Smooth muscle cell (in vitro differentiated cells): ENCODE measurements around the gene GFY. TPM values are rescaled to one million over a fixed set of nuclear protein-coding genes. Genes with fewer than 3 reads are reported as not detected.
"Not testable (repeated sequence)": the region's sequence is repeated elsewhere in the genome, so short reads cannot be mapped to it uniquely, and the experiment has no call there.

ENCODE experiments used
- DNase-seq: peaks from one replicate; lab custom pipeline; 2025; ENCODE audit not compliant: unreplicated experiment; lab: John Stamatoyannopoulos, UW
- H2AFZ ChIP-seq: fragments of 200-600 bp; sonication (generic); 2 replicates; pipeline ENCODE4 v1.6.0; 2016; ENCODE audit warnings: antibody characterized with exemption, low read depth, mild to moderate bottlenecking
- H3F3A ChIP-seq: fragments of 200-600 bp; sonication (generic); 2 replicates; pipeline ENCODE4 v1.6.0; 2017; ENCODE audit warnings: antibody characterized with exemption, low read depth
- H3K27ac ChIP-seq: fragments of 200-600 bp; sonication (generic); 2 replicates; pipeline ENCODE4 v1.5.1; 2016; ENCODE audit warnings: low read depth, mild to moderate bottlenecking
- H3K27me3 ChIP-seq: fragments of 200-600 bp; sonication (generic); 2 replicates; pipeline ENCODE4 v1.6.1; 2016; ENCODE audit warnings: low read depth, mild to moderate bottlenecking
- H3K36me3 ChIP-seq: fragments of 200-600 bp; sonication (generic); 2 replicates; pipeline ENCODE4 v1.5.1; 2016; ENCODE audit warnings: low read depth
- H3K4me1 ChIP-seq: fragments of 200-600 bp; sonication (generic); 2 replicates; pipeline ENCODE4 v1.5.1; 2016; ENCODE audit warnings: low read depth
- H3K4me2 ChIP-seq: fragments of 200-600 bp; sonication (generic); 2 replicates; pipeline ENCODE4 v1.6.0; 2016; ENCODE audit warnings: mild to moderate bottlenecking
- H3K4me3 ChIP-seq: fragments of 200-600 bp; sonication (generic); 2 replicates; pipeline ENCODE4 v1.5.1; 2016; ENCODE audit warnings: mild to moderate bottlenecking
- H3K79me2 ChIP-seq: fragments of 200-600 bp; sonication (generic); 2 replicates; pipeline ENCODE4 v1.6.0; 2016; ENCODE audit warnings: low read depth, mild to moderate bottlenecking
- H3K9ac ChIP-seq: fragments of 200-600 bp; sonication (generic); 2 replicates; pipeline ENCODE4 v1.6.0; 2016; ENCODE audit warnings: low read depth
- H3K9me3 ChIP-seq: fragments of 200-600 bp; sonication (generic); replicated peaks from 2 replicates; pipeline ENCODE4 v1.5.1; 2016; ENCODE audit warnings: low read depth
- H4K20me1 ChIP-seq: fragments of 200-600 bp; sonication (generic); 2 replicates; pipeline ENCODE4 v1.6.0; 2016; ENCODE audit warnings: low read depth
- WGBS: methylation state at CpG from one replicate; pipeline ENCODE4 v1.1.7; 2016; ENCODE audit warnings: low lambda C conversion rate; 5-methylcytosine and 5-hydroxymethylcytosine counted together
- polyA plus RNA-seq: library from polyadenylated mRNA; unstranded; fragments of >200 nt; fragmentation: Nextera tagmentation; extraction: Ambion mirVana; gene quantifications from 2 replicates; pipeline ENCODE4 v1.2.1, GENCODE V29; 2016
- total RNA-seq: library from RNA; depleted of rRNA; stranded (reverse); fragments of >200 nt; gene quantifications from 2 replicates; pipeline ENCODE4 v1.2.3, GENCODE V29; 2014
- TF ChIP-seq, protein P1 (sequence below): fragments of 200-600 bp; sonication (generic); IDR thresholded peaks from 2 replicates; pipeline ENCODE4 v1.5.1; 2017; ENCODE audit warnings: borderline replicate concordance, mild to moderate bottlenecking, antibody characterized with exemption; ENCODE audit not compliant: insufficient read depth, poor library complexity, severe bottlenecking

Gene GFY
- total and polyA plus RNA-seq, 2 experiments from 2014 or later = not detected

DNA sequence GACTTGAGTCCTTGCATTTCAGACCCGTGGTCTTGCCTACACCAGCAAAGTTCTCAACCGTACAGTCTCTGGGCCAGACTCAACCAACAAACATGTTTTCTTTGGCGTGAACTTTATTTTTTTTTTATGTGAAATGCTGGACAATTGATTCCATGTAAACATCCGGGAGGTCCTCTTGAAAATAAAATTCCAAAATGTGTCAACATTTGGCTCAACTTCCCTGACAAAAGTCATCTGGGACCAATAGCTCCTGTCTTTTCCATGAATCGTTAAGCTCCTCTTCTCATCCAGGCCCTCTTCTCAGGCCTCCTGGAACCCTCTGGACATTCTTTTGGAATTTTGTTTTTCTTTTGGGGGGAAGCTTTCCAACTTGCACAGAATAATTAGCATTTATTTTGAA is 30.6 kb downstream of the GFY start:
- H3K27ac ChIP-seq = no peak overlapping the region
- TF ChIP-seq, protein P1, sequence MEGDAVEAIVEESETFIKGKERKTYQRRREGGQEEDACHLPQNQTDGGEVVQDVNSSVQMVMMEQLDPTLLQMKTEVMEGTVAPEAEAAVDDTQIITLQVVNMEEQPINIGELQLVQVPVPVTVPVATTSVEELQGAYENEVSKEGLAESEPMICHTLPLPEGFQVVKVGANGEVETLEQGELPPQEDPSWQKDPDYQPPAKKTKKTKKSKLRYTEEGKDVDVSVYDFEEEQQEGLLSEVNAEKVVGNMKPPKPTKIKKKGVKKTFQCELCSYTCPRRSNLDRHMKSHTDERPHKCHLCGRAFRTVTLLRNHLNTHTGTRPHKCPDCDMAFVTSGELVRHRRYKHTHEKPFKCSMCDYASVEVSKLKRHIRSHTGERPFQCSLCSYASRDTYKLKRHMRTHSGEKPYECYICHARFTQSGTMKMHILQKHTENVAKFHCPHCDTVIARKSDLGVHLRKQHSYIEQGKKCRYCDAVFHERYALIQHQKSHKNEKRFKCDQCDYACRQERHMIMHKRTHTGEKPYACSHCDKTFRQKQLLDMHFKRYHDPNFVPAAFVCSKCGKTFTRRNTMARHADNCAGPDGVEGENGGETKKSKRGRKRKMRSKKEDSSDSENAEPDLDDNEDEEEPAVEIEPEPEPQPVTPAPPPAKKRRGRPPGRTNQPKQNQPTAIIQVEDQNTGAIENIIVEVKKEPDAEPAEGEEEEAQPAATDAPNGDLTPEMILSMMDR = no peak
- H3K36me3 ChIP-seq = no peaks in the 10 kb centered on the region
- no peaks in the 10 kb centered on the region for H3K79me2 ChIP-seq
- H3K27me3 ChIP-seq = no peaks in the 10 kb centered on the region
- DNase-seq = no peak
- no peak overlapping the region for H3K4me3 ChIP-seq
- H4K20me1 ChIP-seq = no peaks in the 10 kb centered on the region
- peaks cover 9% of the 10 kb centered on the region for H3K4me1 ChIP-seq
- no peaks in the 10 kb centered on the region for H3K9me3 ChIP-seq
- no peaks in the 10 kb centered on the region for H3F3A ChIP-seq
- H3K4me2 ChIP-seq = no peak overlapping the region
- H2AFZ ChIP-seq = no peak overlapping the region
- H3K9ac ChIP-seq = no peak overlapping the region
- WGBS = 95% methylated on average over 5 of the region's 5 CpGs

DNA sequence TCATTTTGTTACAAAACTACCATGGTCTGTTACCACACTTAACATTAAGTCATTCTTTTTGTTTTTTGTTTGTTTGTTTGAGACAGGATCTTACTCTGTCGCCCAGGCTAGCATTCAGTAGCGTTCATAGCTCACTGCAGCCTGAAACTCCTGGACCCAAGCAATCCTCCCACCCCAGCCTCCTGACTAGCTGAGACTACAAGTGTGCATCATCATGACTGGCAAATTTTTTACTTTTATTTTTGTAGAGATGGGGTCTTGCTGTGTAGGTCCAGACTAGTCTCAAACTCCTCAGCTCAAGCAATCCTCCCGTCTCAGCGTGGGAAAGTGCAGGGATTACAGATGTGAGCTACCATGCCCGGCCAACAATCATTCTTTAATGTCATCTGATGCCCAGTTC is 31.1 kb downstream of the GFY start:
- Histone ChIP-seq H3K27me3 (no peaks in the 10 kb centered on the region), H3K9me3 (no peaks in the 10 kb centered on the region), H3K9ac (no peak overlapping the region), H3K4me2 (no peak overlapping the region), H4K20me1 (no peaks in the 10 kb centered on the region), H3K36me3 (no peaks in the 10 kb centered on the region), H3F3A (no peaks in the 10 kb centered on the region), H3K4me1 (peaks cover 8% of the 10 kb centered on the region), H3K4me3 (no peak overlapping the region), H2AFZ (no peak overlapping the region), H3K79me2 (no peaks in the 10 kb centered on the region), H3K27ac (no peak overlapping the region)
- TF ChIP-seq, protein P1 = no peak
- 96% methylated on average over 5 of the region's 5 CpGs for WGBS
- no peak for DNase-seq

DNA sequence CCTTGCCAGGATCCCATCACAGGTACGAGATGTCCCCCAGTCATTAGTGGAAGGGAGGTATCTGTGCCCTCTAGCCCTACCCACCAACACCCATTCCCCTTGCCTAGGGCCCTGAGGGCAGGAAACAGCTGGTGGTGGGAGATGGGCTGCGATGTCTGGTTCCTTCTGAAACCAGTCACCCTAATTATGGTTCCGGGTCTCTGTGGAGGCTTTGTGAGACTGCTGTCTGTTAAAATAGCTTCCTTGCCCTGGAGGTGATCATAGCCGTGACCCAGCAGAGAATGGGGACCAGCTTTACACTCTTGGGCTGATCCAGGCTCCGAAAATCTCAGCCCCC is 33.3 kb downstream of the GFY start:
- peaks cover 8% of the 10 kb centered on the region for H3K4me1 ChIP-seq
- no peaks in the 10 kb centered on the region for H3K27me3 ChIP-seq
- no peak overlapping the region for H3K4me3 ChIP-seq
- no peaks in the 10 kb centered on the region for H4K20me1 ChIP-seq
- H3K9ac ChIP-seq = no peak overlapping the region
- H3K4me2 ChIP-seq = no peak overlapping the region
- no peak for DNase-seq
- H3F3A ChIP-seq = no peaks in the 10 kb centered on the region
- no peak overlapping the region for H2AFZ ChIP-seq
- WGBS = 87% methylated on average over 5 of the region's 5 CpGs
- peak overlapping the region; percentile 8 for H3K27ac ChIP-seq
- no peaks in the 10 kb centered on the region for H3K79me2 ChIP-seq
- H3K9me3 ChIP-seq = no peaks in the 10 kb centered on the region
- H3K36me3 ChIP-seq = no peaks in the 10 kb centered on the region
- TF ChIP-seq, protein P1 = no peak

DNA sequence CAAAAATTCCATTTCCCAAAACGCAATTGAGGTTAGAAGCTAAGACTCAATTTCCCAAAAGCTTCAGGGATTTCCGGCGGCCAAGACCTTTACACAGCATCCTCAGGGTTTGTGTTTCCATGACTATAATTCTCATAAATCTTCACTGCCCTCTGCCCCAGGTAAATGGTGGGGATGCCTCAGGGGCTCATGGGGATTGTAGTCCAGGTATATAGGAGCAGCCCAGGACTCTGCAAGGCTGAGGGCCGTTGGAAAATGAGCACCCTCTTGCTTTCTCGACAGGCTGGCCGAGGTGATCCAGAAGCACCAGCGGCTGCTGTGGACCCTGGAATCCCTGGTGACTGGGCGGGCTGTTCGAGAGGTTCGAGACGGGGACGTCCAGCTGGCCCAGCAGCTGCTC is 34.2 kb downstream of the GFY start:
- Histone ChIP-seq H3K9ac (no peak overlapping the region), H3K27me3 (no peaks in the 10 kb centered on the region), H3F3A (no peaks in the 10 kb centered on the region), H3K79me2 (no peaks in the 10 kb centered on the region), H3K9me3 (no peaks in the 10 kb centered on the region), H2AFZ (no peak overlapping the region), H3K27ac (no peak overlapping the region), H3K4me3 (no peak overlapping the region), H3K36me3 (no peaks in the 10 kb centered on the region), H4K20me1 (no peaks in the 10 kb centered on the region), H3K4me2 (no peak overlapping the region), H3K4me1 (peaks cover under 1% of the 10 kb centered on the region)
- 89% methylated on average over 12 of the region's 12 CpGs for WGBS
- TF ChIP-seq, protein P1 = no peak
- DNase-seq = no peak

DNA sequence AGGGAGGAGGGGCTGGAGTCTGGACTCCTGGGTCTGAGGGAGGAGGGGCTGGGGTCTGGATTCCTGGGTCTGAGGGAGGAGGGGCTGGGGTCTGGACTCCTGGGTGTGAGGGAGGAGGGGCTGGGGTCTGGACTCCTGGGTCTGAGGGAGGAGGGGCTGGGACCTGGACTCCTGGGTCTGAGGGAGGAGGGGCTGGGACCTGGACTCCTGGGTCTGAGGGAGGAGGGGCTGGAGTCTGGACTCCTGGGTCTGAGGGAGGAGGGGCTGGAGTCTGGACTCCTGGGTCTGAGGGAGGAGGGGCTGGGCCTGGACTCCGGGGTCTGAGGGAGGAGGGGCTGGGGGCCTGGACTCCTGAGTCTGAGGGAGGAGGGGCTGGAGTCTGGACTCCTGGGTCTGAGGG is 35.9 kb downstream of the GFY start:
- H3K36me3 ChIP-seq, H3K4me1 ChIP-seq, DNase-seq, H3K4me3 ChIP-seq, H3K79me2 ChIP-seq, H3F3A ChIP-seq, H3K4me2 ChIP-seq, H4K20me1 ChIP-seq, H3K27me3 ChIP-seq, H2AFZ ChIP-seq, H3K9ac ChIP-seq, H3K27ac ChIP-seq, H3K9me3 ChIP-seq: not testable (repeated sequence)
- WGBS = no CpG with 5 or more reads among the region's 1 CpG
